MM.1S (cell line): ENCODE measurements around the gene RBKS.

Experiments used
- DNase-seq: peaks from one replicate; pipeline ENCODE4 v3.0.0-alpha.2; 2015
- H2AFZ ChIP-seq: fragments of 300-600 bp; sonication (generic); 2 replicates; pipeline ENCODE4 v1.6.0; 2016; ENCODE audit warnings: antibody characterized with exemption, low read length
- H3F3A ChIP-seq: fragments of 300-600 bp; sonication (generic); 2 replicates; pipeline ENCODE4 v1.6.1; 2016; ENCODE audit warnings: mild to moderate bottlenecking, antibody characterized with exemption, low read length, moderate library complexity, mixed read lengths; ENCODE audit not compliant: insufficient read depth
- H3K27ac ChIP-seq: fragments of 300-600 bp; sonication (generic); 2 replicates; pipeline ENCODE4 v1.5.1; 2016; ENCODE audit warnings: mild to moderate bottlenecking, low read length
- H3K27me3 ChIP-seq: fragments of 300-600 bp; sonication (generic); replicated peaks from 2 replicates; pipeline ENCODE4 v1.6.0; 2016; ENCODE audit warnings: low read length; ENCODE audit not compliant: insufficient read depth
- H3K36me3 ChIP-seq: fragments of 300-600 bp; sonication (generic); replicated peaks from 2 replicates; pipeline ENCODE4 v1.6.1; 2016; ENCODE audit warnings: mild to moderate bottlenecking, low read length, mixed read lengths; ENCODE audit not compliant: insufficient read depth
- H3K4me1 ChIP-seq: fragments of 300-600 bp; sonication (generic); 2 replicates; pipeline ENCODE4 v1.6.1; 2016; ENCODE audit warnings: low read length, mixed read lengths
- H3K4me2 ChIP-seq: fragments of 300-600 bp; sonication (generic); 2 replicates; pipeline ENCODE4 v1.6.0; 2016; ENCODE audit warnings: low read depth, low read length
- H3K4me3 ChIP-seq: fragments of 300-600 bp; sonication (generic); 2 replicates; pipeline ENCODE4 v1.5.1; 2016; ENCODE audit warnings: low read length, mixed read lengths
- H3K79me2 ChIP-seq: fragments of 300-600 bp; sonication (generic); 2 replicates; pipeline ENCODE4 v1.6.1; 2016; ENCODE audit warnings: mixed run types, low read length, mixed read lengths
- H3K9ac ChIP-seq: fragments of 300-600 bp; sonication (generic); 2 replicates; pipeline ENCODE4 v1.6.1; 2016; ENCODE audit warnings: low read length, mixed read lengths
- H3K9me2 ChIP-seq: fragments of 300-600 bp; sonication (generic); replicated peaks from 2 replicates; pipeline ENCODE4 v1.6.1; 2016; ENCODE audit warnings: mild to moderate bottlenecking, low read length, mixed read lengths; ENCODE audit not compliant: insufficient read depth
- H3K9me3 ChIP-seq: fragments of 300-600 bp; sonication (generic); replicated peaks from 2 replicates; pipeline ENCODE4 v1.6.1; 2016; ENCODE audit warnings: mild to moderate bottlenecking, low read length, mixed read lengths; ENCODE audit not compliant: insufficient read depth
- H4K20me1 ChIP-seq: fragments of 300-600 bp; sonication (generic); 2 replicates; pipeline ENCODE4 v1.6.1; 2016; ENCODE audit warnings: mild to moderate bottlenecking, low read length, moderate library complexity, mixed read lengths; ENCODE audit not compliant: insufficient read depth
- EZH2 ChIP-seq: fragments of 300-600 bp; sonication (generic); optimal IDR thresholded peaks from 2 replicates; pipeline ENCODE3; 2017; ENCODE audit warnings: low read depth, mild to moderate bottlenecking, antibody characterized with exemption, low read length, mixed read lengths
- EZH2phosphoT487 ChIP-seq: fragments of 300-600 bp; sonication (generic); IDR thresholded peaks from 2 replicates; pipeline ENCODE4 v1.6.1; 2018; ENCODE audit warnings: antibody characterized with exemption, low read length
- TF ChIP-seq, protein P1 (sequence below): fragments of 300-600 bp; sonication (generic); IDR thresholded peaks from 2 replicates; pipeline ENCODE4 v1.5.1; 2016; ENCODE audit warnings: antibody characterized with exemption, low read length, mixed read lengths

Gene RBKS

DNA sequence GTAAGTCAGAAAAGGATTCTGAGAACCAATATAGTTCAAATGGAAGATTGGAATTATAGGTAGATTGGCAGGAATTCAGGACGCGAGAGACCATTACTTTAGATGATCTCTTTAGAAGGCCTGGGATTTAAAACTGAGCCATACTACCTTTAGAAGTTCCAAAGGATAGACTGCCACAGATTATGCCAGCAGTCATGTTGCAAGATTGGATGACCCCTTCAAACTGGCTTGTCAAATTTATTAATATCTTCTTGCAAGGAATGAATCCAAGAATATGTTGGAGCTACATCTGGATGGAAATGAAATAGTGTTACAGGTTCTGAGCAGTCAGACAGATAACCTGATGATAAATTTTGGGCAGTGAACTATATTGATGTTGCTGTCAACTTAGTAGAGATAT lies 22.3 kb upstream of the RBKS start:
- Histone ChIP-seq H3K9me2 (no peaks in the 10 kb centered on the region), H3K27ac (no peak overlapping the region), H3K4me3 (no peak overlapping the region), H3K4me2 (no peak overlapping the region), H3K9ac (no peak overlapping the region), H2AFZ (no peak overlapping the region), H3F3A (no peaks in the 10 kb centered on the region), H4K20me1 (no peaks in the 10 kb centered on the region), H3K9me3 (no peaks in the 10 kb centered on the region), H3K27me3 (no peaks in the 10 kb centered on the region), H3K36me3 (no peaks in the 10 kb centered on the region), H3K79me2 (no peaks in the 10 kb centered on the region), H3K4me1 (no peaks in the 10 kb centered on the region)
- DNase-seq: no peak
- TF ChIP-seq EZH2phosphoT487 (no peak), EZH2 (no peak)
- TF ChIP-seq, protein P1, sequence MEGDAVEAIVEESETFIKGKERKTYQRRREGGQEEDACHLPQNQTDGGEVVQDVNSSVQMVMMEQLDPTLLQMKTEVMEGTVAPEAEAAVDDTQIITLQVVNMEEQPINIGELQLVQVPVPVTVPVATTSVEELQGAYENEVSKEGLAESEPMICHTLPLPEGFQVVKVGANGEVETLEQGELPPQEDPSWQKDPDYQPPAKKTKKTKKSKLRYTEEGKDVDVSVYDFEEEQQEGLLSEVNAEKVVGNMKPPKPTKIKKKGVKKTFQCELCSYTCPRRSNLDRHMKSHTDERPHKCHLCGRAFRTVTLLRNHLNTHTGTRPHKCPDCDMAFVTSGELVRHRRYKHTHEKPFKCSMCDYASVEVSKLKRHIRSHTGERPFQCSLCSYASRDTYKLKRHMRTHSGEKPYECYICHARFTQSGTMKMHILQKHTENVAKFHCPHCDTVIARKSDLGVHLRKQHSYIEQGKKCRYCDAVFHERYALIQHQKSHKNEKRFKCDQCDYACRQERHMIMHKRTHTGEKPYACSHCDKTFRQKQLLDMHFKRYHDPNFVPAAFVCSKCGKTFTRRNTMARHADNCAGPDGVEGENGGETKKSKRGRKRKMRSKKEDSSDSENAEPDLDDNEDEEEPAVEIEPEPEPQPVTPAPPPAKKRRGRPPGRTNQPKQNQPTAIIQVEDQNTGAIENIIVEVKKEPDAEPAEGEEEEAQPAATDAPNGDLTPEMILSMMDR: no peak

DNA sequence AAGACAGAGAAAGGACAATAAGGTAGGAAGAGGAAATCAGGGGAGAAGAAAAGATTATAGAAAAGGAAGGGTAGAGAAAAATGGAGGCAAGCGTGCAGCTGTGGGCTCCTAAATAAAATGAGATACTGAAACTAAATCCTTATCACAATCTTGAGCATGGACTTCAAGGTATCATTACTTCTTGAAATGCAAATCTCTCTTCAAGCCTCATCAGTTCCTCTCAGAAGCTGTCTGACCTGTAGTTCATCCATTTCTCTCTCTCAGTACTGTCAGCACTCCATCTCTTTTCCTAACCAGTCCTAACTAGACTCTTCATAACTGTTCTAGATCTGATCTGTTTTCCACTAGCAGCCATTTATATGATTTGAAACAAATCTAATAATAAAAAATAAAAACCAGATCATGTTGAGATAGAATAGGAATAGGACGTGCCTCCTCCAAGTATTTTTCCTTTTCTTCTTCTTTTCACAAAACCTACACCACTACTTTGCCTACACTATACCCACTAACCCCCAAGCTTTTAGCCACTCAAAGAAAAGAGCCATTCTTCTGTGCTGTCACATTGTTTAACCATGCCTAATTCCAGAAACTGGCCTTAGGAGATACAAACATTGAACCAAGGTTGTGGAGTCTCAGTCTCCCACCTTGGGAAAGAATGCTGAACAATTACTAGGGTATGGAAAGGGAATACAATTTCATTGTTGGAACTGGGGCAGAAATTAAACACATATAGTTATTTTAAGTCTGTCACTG lies 21.4 kb upstream of the RBKS start:
- no peak for TF ChIP-seq EZH2
- TF ChIP-seq EZH2phosphoT487: no peak
- TF ChIP-seq, protein P1: no peak

DNA sequence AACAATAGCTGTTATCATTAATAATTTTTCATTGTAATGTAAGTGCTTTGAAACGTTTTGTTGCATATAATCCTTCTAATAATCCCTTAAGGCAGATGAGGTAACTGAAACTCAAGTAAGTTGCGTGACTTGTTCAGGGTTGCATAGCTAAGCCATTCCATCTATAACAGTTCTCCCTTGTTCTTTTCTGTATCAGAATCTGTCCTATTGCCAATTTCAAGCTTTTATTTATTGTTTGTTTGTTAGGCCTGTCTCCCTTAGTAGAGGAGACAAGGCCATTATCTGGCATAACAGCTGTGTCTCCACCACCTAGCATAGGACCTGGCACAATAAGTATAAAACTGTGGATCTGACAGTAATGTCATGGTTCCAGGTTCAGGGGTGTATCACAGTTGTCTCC lies 19.7 kb upstream of the RBKS start:
- Histone ChIP-seq H3K36me3 (no peaks in the 10 kb centered on the region), H4K20me1 (no peaks in the 10 kb centered on the region), H3K4me1 (no peaks in the 10 kb centered on the region), H3K79me2 (no peaks in the 10 kb centered on the region), H3K4me3 (no peak overlapping the region), H3K27me3 (no peaks in the 10 kb centered on the region), H3F3A (no peaks in the 10 kb centered on the region), H2AFZ (no peak overlapping the region), H3K9me3 (no peaks in the 10 kb centered on the region), H3K9me2 (no peaks in the 10 kb centered on the region), H3K9ac (no peak overlapping the region), H3K4me2 (no peak overlapping the region), H3K27ac (no peak overlapping the region)
- DNase-seq: no peak
- TF ChIP-seq, protein P1: no peak
- TF ChIP-seq EZH2phosphoT487 (no peak), EZH2 (no peak)

More for the DNA sequence above, 21.4 kb upstream of the RBKS start:
- Histone ChIP-seq H4K20me1 (no peaks in the 10 kb centered on the region), H3K27me3 (no peaks in the 10 kb centered on the region), H3K36me3 (no peaks in the 10 kb centered on the region), H2AFZ (no peak overlapping the region), H3K27ac (no peak overlapping the region), H3K4me3 (no peak overlapping the region), H3K4me1 (no peaks in the 10 kb centered on the region), H3K79me2 (no peaks in the 10 kb centered on the region), H3K9me3 (no peaks in the 10 kb centered on the region), H3K9me2 (no peaks in the 10 kb centered on the region), H3K4me2 (no peak overlapping the region), H3K9ac (no peak overlapping the region), H3F3A (no peaks in the 10 kb centered on the region)
- DNase-seq: no peak
